T-helper 2 cell (primary cell): ENCODE measurements around the gene HCFC1R1.

Experiments used
- DNase-seq, 5 experiments: peaks; one replicate each; pipeline versions ENCODE4 v3.0.0 to v3.0.0-alpha.2; 2012 to 2022

HCFC1R1 gene

DNA sequence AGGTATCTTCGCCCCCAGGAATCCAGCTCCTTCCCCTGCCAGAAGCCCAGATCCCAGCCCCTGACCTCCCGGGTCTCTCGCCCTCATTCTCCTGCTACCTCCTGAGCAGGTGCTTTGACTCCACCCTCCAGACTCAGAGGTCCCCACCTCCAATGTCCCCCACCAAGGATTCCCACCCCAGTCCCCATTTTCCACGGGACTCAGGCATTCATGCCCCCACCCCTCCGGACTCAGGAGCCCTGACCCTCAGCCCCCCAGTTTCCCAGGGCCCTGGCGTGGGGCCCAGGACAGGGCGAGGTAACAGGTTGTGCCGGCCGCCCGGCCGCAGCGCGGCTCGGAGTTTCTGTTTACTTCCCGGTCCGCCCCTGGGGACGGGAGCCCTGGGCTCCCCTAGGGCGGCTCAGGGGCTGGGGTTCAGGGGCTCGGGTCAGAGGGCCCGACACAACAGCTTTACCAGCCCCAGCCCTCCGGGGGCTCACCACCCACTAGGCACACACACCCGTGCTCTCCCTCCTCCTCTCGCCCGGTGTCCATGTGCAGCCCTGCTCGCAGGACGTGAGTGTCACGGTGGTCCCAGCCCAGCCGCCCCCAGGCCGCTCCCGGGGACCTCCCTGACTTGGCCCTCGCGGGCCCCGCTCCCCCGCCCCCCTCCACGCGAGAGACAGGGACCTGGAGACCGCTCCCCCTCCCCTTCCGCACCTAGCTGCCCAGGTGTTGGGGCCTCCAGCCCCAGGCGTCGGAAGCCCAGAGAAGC, 12.4 kb upstream of the HCFC1R1 start:
- DNase-seq: no peak

DNA sequence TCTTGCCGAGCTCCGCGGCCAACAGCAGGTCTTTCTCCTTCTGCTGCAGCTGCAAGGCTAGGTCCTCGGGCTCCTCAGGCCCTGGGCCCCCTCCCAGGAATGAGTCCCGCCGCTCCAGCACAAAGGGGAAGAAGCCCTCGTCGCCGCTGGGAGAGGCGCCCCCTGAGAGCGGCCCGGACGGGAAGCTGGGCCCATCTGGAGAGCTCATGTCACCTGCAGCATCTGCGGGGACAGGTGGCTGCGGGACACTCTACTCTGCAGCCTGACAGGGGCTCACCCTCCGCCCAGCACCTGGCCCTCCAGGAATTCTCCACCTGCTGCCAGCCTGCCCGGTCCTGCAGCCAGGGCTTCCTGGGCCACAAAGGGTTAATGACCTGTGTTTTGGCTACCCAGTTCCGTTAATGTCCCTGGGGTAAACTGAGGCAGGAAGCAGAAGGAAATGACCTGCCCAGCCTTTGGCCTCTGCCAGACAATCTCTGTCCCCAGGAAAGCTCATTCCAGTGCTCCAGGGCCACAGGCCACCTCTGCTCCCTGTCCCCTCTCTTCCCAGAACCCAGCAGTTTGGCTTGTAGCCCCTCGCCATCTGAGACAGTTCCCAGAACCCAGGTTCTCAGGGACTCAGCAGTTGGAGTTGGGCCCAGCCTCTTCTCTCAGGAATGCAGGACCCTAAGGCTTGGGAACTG, 11.7 kb upstream of the HCFC1R1 start:
- no peak for DNase-seq

DNA sequence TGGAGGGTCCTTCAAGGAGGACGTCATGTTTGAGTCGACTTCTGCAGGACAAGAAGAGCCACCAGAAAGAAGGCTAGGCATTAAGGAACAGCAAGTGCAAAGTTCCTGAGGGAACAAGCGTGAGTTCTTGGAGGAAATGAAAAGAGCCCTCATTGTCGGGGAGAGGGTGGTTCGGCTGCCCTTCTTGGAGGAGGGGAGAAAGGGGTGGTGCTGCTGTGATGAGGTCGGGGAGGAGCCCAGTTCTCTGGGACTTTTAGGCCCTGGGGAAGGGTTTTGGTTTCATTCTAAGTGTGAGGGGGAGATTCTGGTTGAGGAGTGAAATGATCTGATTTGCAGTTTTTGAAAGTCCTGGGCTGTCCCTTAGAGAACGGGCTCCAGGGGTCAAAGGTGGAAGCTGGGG, 8.9 kb upstream of the HCFC1R1 start:
- no peak for DNase-seq

DNA sequence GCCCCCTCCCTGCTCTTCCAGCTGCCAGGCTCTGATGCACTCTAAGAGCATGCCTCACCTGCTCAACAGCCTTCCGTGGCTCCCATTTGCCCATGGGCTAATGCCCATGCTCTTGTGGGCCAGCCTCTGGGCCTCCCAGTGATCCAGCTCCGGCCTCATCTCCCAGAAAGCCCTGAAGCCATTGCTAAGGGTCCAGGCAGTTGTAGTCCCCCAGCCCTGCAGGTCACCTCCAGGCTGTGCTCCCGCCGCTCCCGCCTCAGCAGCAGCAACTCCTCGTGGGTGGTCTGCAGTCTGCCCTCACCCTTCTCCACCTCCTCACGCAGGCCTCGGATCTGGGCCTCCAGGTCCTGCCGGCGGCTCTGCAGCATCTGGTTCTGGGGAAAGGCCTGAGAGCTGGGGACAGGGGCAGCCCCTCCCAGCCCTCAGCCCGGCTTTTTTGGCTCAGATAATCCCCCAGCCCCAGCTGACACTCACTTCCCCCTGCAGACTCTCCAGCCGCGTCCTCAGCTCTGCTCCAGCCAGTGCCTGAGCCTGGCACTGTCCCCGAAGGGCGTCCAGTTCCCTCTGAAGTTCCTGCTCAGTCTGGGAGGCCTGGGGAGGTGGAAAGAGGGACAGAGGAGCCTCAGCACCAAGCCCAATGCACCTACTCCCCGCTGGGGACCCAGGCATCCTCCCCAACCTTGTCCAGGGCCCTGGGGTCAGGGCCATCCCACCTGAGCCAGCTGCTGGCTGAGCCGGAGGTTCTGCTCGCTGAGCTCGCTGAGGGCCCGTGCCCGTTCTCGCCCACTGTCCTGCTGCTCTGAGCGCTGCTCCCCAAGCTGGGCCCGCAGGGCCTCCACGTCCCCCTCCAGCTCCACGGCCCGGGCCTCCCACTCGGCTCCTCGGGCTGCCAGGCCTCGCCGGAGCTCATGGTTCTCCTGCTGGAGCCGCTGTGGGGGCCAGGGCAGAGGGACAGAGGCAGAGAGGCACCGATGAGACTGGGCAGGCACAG, 6.8 kb upstream of the HCFC1R1 start:
- DNase-seq: no peak

DNA sequence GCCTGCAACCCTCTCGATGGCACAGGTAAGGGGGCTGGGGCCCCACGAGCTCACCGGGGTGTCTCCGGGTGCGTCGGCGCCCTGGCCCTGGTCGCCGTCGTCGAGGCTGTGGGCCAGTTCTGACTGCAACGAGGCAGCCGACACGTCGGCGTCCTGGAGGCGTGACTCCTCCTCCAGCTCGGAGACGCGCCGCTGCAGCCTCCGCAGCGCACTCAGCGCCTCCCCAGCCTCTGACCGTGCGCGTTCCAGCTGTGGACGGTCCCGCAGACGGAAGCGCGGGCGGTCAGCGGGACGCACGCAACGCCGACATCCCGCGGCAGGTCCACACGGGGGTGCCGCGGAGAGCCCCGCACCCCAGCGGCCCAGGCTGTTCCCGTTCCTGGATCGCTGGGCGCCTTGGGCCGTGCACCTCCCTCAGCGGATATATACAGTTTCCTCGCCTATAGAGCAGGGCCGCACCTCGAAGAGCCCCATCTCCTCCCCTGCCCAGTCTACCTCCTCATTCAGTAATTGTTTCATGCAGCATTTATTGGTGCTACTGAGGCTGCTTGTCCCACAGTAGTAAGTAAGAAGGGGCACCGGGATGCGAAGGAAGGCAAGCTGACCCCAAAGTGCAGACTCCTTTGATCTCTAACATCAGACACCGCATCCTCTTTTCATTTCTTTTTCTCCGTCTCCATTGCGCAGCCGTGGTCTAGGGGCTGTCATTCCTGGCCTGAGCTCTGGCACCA, 5.9 kb upstream of the HCFC1R1 start:
- DNase-seq: peak in 2 of 5 experiments; percentile 12 to 83

DNA sequence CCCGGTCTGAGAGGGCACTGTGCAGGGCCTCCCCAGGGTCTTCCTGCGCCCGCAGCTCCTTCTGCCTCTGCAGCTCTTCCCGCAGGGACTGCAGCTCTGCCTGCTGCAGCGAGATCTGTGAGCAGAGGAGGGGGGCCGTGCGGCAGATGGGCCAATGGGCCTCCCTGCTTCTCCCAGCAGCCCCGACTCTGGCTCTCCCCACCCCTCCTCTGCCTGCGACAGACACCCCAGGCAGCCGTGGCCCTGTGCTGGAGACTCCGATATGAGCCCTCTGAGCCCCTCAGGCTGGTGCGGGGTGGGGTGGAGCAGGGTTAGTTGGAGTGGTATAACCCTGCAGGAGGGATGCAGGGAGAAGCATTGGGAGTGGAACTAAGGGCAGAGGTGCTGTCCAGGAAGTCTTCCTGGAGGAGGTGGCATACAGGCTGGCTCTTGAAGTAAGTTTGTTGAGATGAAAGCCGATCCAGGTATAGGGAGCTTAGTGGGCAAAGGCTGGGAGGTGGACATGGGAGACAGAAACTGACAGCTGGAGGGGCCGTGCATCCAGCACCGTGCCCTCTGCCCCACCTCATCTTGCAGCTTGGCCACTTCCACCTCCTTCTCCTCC, 5.1 kb upstream of the HCFC1R1 start:
- DNase-seq: no peak

DNA sequence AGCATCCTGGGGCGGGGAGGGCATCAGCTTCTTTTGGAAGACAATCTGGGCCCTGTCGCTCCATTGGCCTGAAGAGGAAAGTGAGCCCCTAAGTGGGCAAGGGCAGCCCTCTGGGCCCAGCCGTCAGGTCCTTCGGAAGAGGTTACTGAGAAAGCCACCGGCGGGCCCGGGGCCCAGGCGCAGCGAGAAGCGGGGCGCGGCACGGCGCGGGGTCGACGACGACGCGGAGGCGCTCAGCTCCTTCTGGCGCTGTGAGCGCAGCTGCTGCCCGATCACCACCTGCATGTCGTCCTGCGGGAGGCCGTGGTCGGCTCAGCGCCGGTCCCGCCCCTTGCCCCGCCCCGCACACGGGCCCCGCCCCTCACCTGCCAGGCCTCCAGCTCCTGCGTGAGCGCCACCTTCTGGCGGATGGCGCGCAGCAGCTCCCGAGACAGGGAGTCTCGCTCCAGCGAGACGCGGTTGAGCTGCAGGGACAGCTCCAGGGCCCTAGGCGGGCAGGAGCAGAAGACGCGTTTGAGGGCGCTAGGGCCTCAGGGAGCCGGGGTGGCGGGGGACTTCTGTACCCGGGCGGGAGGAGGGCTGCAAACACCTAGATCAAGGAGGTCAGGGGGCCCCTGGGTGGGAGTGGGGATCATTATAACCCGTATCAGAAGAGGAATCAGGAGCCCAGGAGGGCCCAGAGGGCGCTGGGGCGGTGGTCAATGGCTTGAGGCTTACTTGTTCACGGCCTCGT, 4.4 kb upstream of the HCFC1R1 start:
- peak; percentile 68 to 88 (median 83) for DNase-seq

DNA sequence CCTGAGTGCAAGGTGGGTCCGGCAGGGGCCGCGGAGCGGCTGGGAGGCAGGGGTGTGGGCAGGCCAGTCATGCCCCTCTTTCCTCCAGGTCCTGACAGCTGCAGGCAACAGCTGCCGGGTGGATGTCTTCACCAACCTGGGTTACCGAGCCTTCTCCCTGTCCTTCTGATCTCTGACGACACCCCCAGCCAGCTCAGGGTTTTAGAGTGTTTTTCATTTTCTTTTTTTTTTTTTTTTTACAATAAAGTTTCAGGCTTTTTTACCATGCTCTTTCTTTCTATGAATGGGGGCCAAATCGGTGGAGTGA, 3.7 kb upstream of the HCFC1R1 start:
- DNase-seq: no peak

DNA sequence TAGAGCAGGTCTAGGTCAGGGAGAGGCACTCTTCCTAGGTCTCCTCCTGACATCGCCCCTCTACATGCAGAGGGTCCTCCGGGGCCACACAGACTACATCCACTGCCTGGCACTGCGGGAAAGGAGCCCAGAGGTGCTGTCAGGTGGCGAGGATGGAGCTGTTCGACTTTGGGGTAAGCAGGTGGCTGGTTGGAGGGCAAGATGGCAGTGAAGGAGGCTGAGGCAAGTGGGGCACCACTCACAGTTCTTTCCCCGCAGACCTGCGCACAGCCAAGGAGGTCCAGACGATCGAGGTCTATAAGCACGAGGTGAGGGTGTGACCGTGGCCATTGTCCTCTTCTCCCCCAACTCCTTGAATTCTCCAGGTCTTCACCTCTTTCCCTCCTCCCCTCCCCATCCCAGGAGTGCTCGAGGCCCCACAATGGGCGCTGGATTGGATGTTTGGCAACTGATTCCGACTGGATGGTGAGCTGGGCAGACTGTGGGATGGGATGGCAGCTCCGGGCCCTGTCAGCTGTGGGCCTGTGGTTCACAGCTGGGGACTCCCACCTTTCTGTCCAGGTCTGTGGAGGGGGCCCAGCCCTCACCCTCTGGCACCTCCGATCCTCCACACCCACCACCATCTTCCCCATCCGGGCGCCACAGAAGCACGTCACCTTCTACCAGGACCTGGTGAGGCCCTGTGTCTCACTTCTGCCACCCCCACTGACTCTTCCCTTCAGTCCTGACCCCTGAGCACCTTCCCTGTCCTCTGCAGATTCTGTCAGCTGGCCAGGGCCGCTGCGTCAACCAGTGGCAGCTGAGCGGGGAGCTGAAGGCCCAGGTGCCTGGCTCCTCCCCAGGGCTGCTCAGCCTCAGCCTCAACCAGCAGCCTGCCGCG, 3.1 kb upstream of the HCFC1R1 start:
- no peak for DNase-seq

DNA sequence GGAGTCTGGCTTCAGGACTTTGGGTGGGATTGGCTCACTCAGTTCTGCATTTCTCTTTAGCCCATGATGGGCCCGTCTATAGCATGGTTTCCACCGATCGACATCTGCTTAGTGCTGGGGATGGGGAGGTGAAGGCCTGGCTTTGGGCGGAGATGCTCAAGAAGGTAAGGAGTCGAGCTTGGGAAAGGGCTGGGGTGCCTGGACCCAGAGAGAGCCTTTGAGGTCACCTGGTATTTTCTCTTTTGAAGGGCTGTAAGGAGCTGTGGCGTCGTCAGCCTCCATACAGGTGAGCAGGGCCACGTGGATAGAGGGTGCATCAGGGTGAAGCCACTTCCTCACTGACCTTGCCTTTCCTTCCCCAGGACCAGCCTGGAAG, 2.2 kb upstream of the HCFC1R1 start:
- DNase-seq: no peak

DNA sequence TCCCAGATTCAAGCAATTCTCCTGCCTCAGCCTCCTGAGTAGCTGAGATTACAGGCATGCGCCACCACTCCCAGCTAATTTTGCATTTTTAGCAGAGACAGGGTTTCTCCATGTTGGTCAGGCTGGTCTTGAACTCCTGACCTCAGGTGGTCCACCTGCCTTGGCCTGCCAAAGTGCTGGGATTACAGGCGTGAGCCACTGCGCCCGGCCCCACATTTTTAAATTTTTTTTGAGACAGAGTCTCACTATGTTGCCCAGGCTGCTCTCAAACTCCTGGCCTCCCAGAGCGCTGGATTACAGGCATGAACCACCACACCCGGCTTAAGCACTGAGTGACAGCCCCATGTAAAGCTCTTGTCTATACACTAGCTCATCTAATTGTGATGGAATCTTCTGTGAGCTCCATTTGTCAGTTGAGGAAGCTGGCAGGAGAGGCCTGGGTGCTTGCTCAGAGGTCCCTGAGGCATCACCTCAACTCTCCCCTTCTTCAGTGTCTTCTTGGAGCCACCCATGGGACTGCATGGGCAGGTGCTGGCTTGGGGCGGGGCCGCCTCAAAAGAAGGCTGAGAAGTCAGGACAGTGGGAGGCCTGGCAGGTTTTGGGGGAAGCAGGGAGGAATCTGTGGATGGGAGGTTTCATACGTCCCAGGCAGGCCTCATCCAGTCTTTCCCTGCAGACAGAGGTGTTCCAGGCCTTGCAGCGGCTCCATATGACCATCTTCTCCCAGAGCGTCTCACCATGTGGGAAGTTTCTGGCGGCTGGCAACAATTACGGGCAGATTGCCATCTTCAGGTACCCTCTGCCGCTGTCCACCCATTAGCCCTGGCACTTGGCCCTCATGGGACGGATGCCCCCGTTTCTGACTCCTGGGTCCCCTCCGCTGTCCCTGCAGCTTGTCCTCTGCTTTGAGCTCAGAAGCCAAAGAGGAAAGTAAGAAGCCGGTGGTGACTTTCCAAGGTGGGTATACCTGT, 1.6 kb upstream of the HCFC1R1 start:
- DNase-seq: no peak

DNA sequence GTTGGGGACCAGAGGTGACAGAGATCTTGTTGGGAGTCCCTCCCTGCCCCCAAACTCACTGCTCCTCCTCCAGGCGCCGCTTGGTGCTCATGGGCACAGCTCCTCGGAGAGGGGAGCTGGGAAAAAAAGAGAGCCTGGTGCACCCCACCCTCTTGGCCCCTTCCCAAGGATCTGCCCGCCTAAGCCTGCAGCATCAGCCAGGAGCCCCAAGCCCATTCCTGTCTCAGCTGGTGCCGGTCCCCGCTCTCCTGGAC, 400 bp downstream of the HCFC1R1 start:
- DNase-seq: no peak

DNA sequence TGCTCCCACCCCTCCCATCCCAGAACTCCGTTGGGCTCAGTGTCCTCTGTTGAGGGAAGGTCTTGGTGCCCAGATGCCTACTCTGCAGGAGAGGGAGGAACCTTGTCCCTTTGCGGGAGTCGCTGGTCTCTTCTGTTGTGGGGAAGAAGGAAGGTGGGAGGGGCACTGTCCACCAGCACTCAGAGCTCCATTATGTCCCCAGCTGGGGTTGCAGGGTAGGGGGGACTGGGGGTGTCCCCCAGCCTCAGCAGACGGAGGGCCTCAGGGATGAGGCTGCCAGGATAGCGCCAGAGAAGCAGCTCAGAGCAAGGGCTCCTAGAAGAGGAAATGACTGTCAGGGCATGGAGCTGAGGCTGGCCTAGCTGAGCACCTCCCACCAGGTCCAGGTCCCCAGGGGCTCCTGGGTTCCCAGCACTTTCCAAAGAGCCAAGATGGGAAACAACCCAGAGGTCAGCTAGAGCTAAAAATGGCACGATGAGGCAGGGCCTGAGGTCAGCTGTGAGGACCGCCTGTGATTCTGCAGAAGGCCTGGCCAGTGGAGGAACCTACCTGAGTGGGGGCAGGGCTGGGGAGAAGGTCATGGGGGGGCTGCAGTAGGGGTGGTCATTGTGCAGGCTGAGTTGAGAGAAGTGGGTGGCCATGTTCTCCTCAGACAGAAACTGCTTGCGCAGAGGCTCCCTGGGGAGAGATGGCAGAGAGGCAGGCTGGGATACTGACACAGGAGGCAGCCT, 893 bp downstream of the HCFC1R1 start:
- DNase-seq: no peak

DNA sequence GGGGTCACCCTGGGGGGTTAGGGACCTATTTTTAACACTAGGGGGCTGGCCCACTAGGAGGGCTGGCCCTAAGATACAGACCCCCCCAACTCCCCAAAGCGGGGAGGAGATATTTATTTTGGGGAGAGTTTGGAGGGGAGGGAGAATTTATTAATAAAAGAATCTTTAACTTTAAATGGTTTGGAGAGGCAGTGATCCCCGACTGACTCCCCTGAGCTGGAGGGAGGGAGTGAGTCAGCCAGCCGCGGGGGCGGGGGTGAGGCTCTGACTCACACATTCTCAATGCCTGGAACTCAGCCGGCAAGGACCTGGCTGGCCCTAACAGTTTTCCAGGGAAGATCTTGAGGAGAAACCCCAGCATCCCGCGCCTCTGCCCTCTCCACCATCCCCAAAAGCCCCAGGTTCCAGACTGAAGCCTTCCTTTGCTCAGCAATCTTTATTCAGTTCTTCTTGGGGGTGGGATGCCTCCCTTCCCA, 1.5 kb downstream of the HCFC1R1 start:
- DNase-seq: peak in 4 of 5 experiments; percentile 55 to 89 (median 68)

DNA sequence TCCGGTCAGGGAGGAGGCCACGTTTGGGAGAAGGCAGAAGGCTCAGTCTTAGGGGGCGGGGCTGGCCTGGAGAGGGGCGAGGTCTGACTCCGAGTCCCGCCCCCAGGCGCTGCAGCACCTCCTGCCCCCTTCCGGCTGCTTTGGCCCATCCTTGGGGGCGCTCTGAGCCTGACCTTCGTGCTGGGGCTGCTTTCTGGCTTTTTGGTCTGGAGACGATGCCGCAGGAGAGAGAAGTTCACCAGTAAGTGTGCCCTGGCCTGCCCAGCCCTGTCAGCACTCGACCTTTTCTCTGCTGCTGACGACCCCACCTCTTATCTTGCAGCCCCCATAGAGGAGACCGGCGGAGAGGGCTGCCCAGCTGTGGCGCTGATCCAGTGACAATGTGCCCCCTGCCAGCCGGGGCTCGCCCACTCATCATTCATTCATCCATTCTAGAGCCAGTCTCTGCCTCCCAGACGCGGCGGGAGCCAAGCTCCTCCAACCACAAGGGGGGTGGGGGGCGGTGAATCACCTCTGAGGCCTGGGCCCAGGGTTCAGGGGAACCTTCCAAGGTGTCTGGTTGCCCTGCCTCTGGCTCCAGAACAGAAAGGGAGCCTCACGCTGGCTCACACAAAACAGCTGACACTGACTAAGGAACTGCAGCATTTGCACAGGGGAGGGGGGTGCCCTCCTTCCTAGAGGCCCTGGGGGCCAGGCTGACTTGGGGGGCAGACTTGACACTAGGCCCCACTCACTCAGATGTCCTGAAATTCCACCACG, 2.1 kb downstream of the HCFC1R1 start:
- peak; percentile 44 to 72 (median 57) for DNase-seq

DNA sequence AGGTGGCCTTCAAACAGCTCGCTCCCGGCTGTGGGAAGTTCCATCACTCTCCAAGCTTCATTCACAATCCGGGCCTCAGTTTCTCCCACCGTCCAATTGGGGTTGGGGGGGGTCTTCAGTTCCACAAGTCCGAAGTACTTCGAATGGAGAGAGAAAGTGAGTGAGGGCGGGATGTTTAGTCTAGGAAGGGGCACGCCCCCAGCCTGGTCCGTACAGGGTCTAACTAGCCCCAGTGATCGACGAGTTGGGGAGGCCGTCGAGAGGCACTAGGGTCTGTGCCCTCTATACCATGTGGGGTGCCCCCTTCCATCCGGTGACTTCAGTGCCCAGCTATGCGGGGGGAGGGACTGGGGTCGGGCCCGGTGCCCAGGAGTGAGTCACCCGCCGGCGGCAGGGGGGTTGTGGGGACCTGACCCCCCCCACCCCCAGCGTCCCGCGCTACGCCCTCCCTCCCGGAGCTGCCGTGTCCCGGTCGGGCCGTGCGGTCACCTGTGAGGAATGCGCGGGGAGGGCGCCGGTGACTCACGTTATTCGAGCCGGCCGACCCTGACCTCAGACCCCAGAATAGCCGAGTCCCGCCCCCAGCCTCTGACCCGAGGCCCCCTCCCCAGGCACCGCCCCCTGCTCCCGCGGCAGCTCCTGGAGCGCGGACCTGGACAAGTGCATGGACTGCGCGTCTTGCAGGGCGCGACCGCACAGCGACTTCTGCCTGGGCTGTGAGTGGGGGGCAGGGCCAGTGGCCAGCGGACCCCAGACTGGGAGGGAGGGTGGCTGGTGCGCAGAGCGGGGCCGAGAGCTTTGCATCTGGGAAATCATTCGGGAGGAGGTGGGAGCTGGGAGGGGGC, 2.9 kb downstream of the HCFC1R1 start:
- peak; percentile 39 to 64 (median 47) for DNase-seq

DNA sequence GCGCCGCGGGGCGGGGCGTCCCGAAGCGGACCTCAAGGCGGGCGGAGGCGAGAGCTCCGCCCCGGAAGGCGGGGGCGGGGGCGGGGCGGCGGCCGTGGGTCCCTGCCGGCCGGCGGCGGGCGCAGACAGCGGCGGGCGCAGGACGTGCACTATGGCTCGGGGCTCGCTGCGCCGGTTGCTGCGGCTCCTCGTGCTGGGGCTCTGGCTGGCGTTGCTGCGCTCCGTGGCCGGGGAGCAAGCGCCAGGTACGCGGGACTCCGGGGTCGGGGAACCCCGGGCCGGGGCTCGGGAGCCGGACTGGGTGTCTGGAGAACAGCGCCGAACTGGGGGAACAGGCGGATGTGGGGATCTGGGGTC, 3.5 kb downstream of the HCFC1R1 start, which contains the start of gene TNFRSF12A:
TNFRSF12A (plus strand) TSS at position 122 of the 357 bp plus-strand sequence; CDS start at position 152, 30 bp downstream.
- peak; percentile 33 to 81 (median 54) for DNase-seq
